Thyroid gland (tissue), 4 donors: ENCODE results near the gene GATA5.

Experiments used
- POLR2A ChIP-seq, 2 donors: fragments of 450-650 bp; IDR thresholded peaks; one replicate each; pipeline ENCODE4 v1.6.1; 2017; ENCODE audit warnings: antibody characterized with exemption in 2 of 2, mild to moderate bottlenecking in 2 of 2, moderate library complexity in 1 of 2
- TF ChIP-seq, protein P1 (sequence below), 6 experiments: fragments of 200-600 bp in 3 of 6; fragments of 450-650 bp in 3 of 6; sonication (generic) in 3 of 6; IDR thresholded peaks; one replicate each; pipeline ENCODE4 v1.5.1; 2016 to 2019; ENCODE audit warnings: antibody characterized with exemption in 6 of 6, mild to moderate bottlenecking in 2 of 6, inconsistent platforms in 1 of 6, moderate library complexity in 1 of 6

DNA sequence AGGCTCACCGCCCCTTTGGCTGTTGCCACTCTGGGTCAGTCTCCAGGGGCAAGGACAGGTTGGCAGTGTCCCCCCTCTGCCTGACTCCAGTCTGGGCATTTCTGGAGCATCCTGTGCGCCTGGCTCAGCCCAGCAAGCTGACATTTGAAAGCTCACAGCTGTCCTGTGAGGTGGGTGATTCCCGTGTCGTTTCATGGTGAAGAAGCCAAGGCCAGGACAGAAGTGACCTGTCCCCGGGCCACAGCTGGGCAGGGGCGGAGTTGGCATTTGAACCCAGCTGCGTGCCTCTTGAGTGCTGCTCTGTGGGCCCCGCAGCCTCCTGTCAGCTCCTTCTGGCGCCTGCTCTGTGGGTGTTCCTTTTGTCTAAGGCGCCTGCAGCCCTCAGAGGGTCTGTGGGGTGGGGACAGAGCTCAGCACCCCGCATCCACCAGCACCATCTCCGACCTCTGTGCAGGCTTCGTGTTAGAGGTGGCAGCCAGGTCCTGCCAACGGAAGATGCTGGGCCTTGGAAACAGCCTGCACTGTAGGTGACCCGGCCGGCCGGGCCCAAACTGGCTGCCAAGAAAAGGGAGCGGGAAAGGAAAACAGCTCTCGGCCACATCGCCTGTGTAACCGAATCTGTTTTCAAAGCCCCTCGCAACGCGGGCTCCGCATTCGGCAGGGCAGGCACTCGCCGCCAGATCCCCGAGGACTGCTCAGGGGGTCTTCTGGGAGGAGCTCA lies 5.8 kb upstream of the GATA5 start:
- no peak for TF ChIP-seq POLR2A (IDR thresholded peaks at IDR 0.05)
- TF ChIP-seq, protein P1, sequence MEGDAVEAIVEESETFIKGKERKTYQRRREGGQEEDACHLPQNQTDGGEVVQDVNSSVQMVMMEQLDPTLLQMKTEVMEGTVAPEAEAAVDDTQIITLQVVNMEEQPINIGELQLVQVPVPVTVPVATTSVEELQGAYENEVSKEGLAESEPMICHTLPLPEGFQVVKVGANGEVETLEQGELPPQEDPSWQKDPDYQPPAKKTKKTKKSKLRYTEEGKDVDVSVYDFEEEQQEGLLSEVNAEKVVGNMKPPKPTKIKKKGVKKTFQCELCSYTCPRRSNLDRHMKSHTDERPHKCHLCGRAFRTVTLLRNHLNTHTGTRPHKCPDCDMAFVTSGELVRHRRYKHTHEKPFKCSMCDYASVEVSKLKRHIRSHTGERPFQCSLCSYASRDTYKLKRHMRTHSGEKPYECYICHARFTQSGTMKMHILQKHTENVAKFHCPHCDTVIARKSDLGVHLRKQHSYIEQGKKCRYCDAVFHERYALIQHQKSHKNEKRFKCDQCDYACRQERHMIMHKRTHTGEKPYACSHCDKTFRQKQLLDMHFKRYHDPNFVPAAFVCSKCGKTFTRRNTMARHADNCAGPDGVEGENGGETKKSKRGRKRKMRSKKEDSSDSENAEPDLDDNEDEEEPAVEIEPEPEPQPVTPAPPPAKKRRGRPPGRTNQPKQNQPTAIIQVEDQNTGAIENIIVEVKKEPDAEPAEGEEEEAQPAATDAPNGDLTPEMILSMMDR (IDR thresholded peaks at IDR 0.05) = no peak
